ENCODE results near the gene LCNL1.

DNA sequence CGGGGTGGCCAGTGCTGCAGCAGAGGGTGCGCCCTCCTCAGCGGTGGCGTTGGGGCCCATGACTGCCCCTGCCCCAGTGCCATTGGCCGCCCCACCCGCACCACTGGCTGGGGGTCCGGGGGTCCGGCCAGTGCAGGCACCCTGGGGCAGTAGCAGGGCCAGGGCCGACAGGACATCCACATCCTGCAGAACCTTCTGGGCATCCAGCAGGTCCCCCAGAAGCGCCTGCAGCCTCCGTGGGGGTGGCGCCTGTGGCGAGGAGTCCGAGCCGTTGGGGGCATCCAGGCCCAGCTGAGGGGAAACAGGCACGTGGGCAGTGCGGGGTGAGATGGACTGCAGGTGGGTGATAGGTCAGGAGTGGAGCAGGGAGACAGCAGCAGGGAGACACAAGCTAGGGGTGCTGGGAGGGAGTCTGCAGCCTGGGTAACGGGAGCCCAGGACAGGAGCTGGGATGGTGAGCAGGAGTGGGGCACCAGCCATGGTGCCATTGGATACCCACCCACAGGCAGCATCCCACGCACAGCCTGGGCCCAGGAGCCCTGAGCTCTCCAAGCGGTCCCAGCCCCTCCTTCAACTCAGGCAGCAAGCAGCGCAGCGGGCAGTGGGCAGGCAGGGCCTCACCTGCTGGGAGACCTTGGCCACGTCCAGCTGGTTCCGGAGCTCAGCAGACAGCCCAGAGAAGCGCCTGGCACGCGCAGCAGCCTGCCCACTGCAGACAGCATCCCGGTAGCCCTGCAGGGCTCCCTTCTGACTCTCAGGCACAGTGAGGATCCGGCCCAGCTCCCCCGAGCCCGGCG, 38.2 kb downstream of the LCNL1 start:
- no peak for TF ChIP-seq POLR2A (IDR thresholded peaks at IDR 0.05; ENCODE audit: low read length)
- TF ChIP-seq GATA1 (IDR thresholded peaks at IDR 0.05; ENCODE audit: low read depth, low read length) = no peak
